Globus pallidus (tissue), 1 donor: ENCODE measurements around the gene MAST4.

ENCODE experiments used
- DNase-seq: peaks from one replicate; pipeline ENCODE4 v3.0.0-alpha.2; 2015; ENCODE audit warnings: low spot score

MAST4 gene

GRCh38 chr5:67019065-67019845 lies 423.1 kb downstream of the MAST4 start:
- DNase-seq: no peak

GRCh38 chr5:67020096-67020615 lies 424.0 kb downstream of the MAST4 start:
- DNase-seq: no peak

- no peak for DNase-seq
These were observed 424.8 kb downstream of the MAST4 start for GRCh38 chr5:67021031-67021430.

DNA sequence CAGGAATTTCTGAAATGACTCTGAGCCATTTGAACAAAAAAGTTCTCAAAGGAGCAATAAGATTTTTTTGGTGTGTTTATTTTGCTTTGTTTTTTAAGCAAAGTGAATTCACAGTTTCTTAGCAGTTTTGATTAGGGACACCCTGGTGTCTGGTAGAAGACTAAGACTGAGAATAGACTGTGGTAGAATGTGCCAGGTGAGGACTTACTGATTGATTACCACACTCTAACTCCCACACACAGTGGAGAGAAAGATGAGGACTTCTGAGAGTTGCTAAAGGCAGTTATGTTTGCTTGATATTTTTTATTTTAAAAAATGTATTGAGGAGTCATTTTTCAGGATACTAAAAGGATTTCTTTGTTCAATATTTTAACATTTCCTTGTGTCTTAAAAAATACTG lies 425.3 kb downstream of the MAST4 start:
- DNase-seq: no peak

- no peak for DNase-seq
These were observed 425.8 kb downstream of the MAST4 start for GRCh38 chr5:67021962-67022361.

DNA sequence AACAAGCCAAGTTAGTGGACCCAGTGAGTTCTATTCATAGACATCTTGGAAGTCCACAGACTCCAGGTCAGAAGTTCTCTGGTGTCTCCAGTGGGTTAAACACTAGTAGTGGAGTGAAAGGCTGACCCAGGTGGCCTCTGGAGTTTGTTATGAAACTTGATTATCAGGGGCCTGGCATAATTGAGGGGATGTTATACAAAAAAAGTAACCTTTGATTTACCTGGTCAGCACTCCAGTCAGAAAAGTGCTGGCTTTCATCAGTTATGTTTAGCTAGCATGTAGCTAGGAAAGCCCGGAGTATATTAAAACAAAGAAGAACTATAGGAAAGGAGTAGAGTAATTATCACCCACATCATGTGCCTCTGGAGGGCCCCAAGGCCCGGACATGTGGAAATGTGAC lies 429.3 kb downstream of the MAST4 start:
- DNase-seq: no peak

DNA sequence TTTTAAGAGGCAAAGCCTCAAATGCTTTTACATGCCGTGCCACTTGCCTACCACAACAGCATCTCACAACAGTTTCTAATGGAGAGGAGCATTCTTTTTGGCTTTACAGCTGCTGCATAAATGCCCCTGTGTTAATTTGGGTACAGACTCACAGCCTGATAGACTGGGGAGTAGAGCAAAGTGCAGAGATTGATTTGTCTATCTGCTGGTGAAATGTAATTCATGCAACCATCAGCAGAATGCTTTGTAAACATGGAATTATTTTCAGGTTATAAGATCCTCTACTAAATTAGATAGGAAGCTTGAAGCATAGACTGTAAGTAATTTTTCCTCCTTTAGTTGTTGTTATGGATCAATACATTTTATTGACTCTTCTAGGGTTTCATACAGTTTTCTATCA lies 430.1 kb downstream of the MAST4 start:
- no peak for DNase-seq

GRCh38 chr5:67027171-67027570 lies 431.0 kb downstream of the MAST4 start:
- no peak for DNase-seq

GRCh38 chr5:67028371-67028770 lies 432.2 kb downstream of the MAST4 start:
- no peak for DNase-seq

DNA sequence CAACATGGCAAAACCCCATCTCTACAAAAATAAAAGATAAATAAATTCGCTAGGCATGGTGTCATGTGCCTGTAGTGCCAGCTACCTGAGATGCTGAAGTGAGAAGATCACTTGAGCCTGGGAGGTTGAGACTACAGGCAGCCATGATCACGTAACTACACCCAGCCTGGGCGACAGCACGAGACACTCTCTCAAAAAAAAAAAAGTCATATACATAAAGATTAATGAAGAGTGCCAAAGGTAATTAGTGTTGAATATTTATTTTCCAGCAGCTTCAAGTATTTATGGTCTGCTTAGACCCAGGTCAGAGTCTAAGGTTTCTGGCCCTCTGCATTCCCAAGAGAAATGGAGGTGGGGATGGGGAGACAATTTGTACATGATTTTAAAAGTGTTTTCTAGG lies 432.7 kb downstream of the MAST4 start:
- no peak for DNase-seq

DNA sequence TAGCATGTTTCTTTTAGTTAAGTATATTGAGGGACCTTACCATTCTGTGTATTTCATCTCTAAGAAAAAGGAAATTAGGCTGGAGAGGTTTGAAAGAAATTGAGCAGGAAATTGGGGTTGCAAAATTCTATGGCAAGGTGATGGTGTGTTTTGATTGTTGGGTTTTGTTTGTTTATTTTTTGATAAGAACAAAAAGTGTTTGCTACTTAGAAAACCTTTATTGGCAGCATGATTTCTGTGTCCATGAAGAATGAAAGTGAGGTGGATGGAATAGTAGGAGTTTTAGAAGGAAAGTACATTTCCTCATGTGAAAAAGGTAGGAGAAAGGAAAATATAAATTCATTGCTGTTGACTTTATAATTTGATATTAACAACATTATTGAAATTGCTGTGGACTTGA lies 433.3 kb downstream of the MAST4 start:
- DNase-seq: no peak

GRCh38 chr5:67030289-67031056 lies 434.3 kb downstream of the MAST4 start:
- DNase-seq: no peak

DNA sequence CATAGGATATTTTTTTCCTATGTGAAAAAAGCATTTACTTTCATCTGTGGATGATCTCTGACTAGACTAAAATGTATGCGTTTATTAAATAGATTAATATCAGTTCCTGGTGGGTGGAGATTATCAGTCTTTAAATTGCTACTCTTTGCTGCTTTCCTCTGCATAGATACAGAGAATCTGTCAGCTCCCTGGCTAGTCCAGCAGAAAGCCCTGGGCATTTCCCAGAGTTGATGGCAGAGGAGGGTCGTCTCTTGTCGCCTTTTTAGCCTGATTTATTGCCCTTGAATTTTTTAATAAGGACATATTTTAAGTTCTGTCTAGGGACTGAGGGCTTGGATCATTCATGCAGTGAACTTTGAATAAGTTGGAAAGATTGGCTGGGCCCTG lies 434.9 kb downstream of the MAST4 start:
- DNase-seq: no peak

GRCh38 chr5:67031692-67032091 lies 435.5 kb downstream of the MAST4 start:
- DNase-seq: no peak

- DNase-seq: no peak
These were observed 436.9 kb downstream of the MAST4 start for GRCh38 chr5:67032921-67033664.

DNA sequence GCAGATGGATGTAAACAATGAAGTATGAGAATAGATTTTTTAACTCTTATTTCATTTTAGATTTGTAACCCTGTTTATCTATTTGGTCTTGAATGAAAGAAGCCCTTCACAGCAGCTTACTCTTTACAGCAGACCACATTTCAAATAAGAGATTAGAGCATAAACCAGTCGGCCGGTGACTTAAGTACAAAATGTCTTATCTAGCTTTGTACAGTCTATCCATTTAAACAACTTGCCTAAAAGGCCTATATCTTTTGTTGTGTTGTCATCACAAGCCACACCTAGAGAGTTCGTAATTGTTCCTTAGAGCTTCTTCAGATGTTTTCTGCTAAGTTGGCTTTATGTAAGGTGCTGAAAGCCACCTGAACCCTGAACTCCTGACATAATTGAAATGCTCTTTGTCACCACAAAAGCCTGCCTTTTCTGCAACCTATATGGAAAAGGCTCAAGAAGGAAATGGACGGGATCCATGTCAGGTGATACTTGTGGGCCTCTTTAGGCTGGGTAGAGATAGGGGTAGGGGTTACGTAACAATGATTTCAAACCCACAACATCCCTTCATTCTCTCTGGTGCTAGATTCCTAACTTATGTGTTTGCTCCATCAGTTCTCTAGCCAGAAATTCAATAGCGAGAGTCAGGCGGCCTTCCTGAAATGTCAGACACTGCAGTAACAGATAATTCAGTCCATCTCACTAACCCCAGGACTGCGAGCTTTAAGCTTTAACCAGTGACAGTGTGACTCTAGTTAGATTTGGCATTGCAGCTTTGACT lies 437.9 kb downstream of the MAST4 start:
- no peak for DNase-seq

DNA sequence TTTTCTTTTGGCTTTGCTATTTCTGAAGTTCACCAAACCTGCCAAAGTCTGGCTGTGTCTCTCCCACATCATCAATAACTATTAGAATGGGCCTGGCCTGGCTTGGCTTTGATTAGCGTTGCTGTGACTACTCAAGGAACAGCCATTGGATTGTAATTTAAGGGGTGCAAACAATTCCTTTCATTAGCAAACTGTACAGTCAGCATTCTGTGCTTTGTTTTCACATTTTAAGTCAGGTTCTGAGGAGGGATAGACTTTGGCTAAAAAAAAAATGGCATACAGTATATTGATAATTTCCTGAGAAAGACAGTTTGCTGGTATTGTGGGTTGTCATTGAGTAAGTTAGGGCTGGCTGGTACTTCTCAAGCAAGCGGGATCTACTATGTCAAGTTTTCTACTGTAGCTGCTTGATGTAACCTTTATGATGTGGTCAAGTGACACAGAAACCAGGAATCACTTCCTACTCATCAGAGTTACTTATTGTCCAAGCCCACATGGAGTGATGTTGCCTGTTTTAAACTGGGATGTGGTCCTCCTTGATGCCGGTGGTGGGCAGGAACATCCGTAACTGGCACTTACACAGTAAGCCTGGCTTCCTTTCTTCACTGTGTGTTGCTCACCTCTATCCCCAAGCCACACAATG lies 439.0 kb downstream of the MAST4 start:
- no peak for DNase-seq

DNA sequence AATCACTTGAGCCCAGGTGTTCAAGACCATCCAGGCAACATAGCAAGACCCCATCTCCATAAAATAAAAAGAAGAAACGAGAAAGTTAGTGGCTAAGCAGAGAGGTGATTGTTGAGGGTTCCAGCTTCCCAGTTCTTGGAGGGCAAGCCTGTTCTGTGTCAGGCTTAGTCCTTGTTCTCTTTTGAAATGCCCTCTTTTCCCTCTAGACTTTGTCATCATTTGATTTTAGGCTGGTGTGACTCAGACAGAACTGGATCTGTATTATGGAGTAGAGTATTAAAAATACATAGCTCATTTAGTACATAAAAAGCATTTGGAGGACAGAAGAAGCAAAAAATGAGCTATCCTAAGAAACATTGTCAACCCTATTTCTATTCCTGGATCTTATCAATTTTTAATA lies 441.0 kb downstream of the MAST4 start:
- no peak for DNase-seq

- no peak for DNase-seq
These were observed 442.8 kb downstream of the MAST4 start for GRCh38 chr5:67038817-67039603.

GRCh38 chr5:67042176-67043003 lies 446.2 kb downstream of the MAST4 start:
- no peak for DNase-seq
